Mesendoderm (in vitro differentiated cells): ENCODE data around the gene OPN4.
"Not testable (repeated sequence)": the region's sequence is repeated elsewhere in the genome, so short reads cannot be mapped to it uniquely, and the experiment has no call there.

ENCODE experiments used
- DNase-seq: peaks from one replicate; pipeline ENCODE4 v3.0.0; 2013
- H2AK5ac ChIP-seq: 2 replicates; pipeline ENCODE4 v1.6.1; 2013; ENCODE audit warnings: low read length, inconsistent platforms
- H2BK120ac ChIP-seq: 2 replicates; pipeline ENCODE4 v1.6.1; 2013; ENCODE audit warnings: low read depth, mild to moderate bottlenecking, low read length, moderate library complexity, mixed read lengths
- H2BK15ac ChIP-seq: replicated peaks from 2 replicates; pipeline ENCODE4 v1.6.1; 2013; ENCODE audit warnings: low read depth, mild to moderate bottlenecking, moderate library complexity
- H2BK5ac ChIP-seq: 2 replicates; pipeline ENCODE4 v1.6.1; 2013; ENCODE audit warnings: low read length, inconsistent platforms
- H3K18ac ChIP-seq: 2 replicates; pipeline ENCODE4 v1.6.1; 2013; ENCODE audit warnings: mild to moderate bottlenecking, low read length, mixed read lengths
- H3K23ac ChIP-seq: one replicate; pipeline ENCODE4 v1.6.1; 2013; ENCODE audit warnings: low read length
- H3K27ac ChIP-seq: 2 replicates; pipeline ENCODE4 v1.5.1; 2013; ENCODE audit warnings: low read depth, mild to moderate bottlenecking, inconsistent platforms, low read length, moderate library complexity
- H3K27me3 ChIP-seq: 2 replicates; pipeline ENCODE4 v1.6.1; 2013; ENCODE audit warnings: low read length, control low read depth, mild to moderate bottlenecking, inconsistent platforms; ENCODE audit not compliant: insufficient read depth, poor library complexity
- H3K36me3 ChIP-seq: 2 replicates; pipeline ENCODE4 v1.6.1; 2013; ENCODE audit warnings: low read length, inconsistent platforms; ENCODE audit not compliant: control insufficient read depth, insufficient read depth
- H3K4ac ChIP-seq: one replicate; pipeline ENCODE4 v1.6.1; 2013; ENCODE audit warnings: low read depth, mild to moderate bottlenecking, low read length, moderate library complexity
- H3K4me1 ChIP-seq: 2 replicates; pipeline ENCODE4 v1.6.1; 2013; ENCODE audit warnings: low read depth, low read length, inconsistent platforms; ENCODE audit not compliant: control insufficient read depth
- H3K4me2 ChIP-seq: 2 replicates; pipeline ENCODE4 v1.6.1; 2013; ENCODE audit warnings: low read length
- H3K4me3 ChIP-seq: 2 replicates; pipeline ENCODE4 v1.5.1; 2013; ENCODE audit warnings: mild to moderate bottlenecking, low read length
- H3K56ac ChIP-seq: one replicate; pipeline ENCODE4 v1.6.1; 2013; ENCODE audit warnings: low read length
- H3K79me1 ChIP-seq: 2 replicates; pipeline ENCODE4 v1.6.1; 2013; ENCODE audit warnings: low read length, inconsistent platforms
- H3K79me2 ChIP-seq: 2 replicates; pipeline ENCODE4 v1.6.1; 2013; ENCODE audit warnings: mild to moderate bottlenecking, low read length; ENCODE audit not compliant: control insufficient read depth, insufficient read depth
- H3K9ac ChIP-seq: 2 replicates; pipeline ENCODE4 v1.6.1; 2013; ENCODE audit warnings: low read length, inconsistent platforms
- H4K5ac ChIP-seq: one replicate; pipeline ENCODE4 v1.6.1; 2013; ENCODE audit warnings: low read length
- H4K8ac ChIP-seq: one replicate; pipeline ENCODE4 v1.6.1; 2013; ENCODE audit warnings: low read depth, mild to moderate bottlenecking, control low read depth, low read length, moderate library complexity
- WGBS: extraction: QIAGEN DNeasy Blood & Tissue Kit; methylation state at CpG from one replicate; pipeline ENCODE4 v1.1.7; 2013; ENCODE audit warnings: low lambda C conversion rate, missing lambda C conversion rate; ENCODE audit not compliant: insufficient coverage; ENCODE audit errors: extremely low coverage; 5-methylcytosine and 5-hydroxymethylcytosine counted together

The OPN4 gene

GRCh38 chr10:86613905-86614304 is 40.4 kb upstream of the OPN4 start:
- Histone ChIP-seq H3K23ac (no peak overlapping the region), H3K27me3 (no peaks in the 10 kb centered on the region), H4K8ac (no peak overlapping the region), H3K9ac (no peak overlapping the region), H3K4me2 (no peak overlapping the region), H3K18ac (no peak overlapping the region), H2BK120ac (no peak overlapping the region), H3K79me1 (no peaks in the 10 kb centered on the region), H3K56ac (no peak overlapping the region), H3K27ac (no peak overlapping the region), H2BK5ac (no peak overlapping the region), H2BK15ac (no peak overlapping the region), H3K79me2 (no peaks in the 10 kb centered on the region), H3K36me3 (no peaks in the 10 kb centered on the region), H3K4me1 (no peaks in the 10 kb centered on the region), H3K4ac (no peak overlapping the region), H4K5ac (no peak overlapping the region), H3K4me3 (no peak overlapping the region), H2AK5ac (no peak overlapping the region)
- no CpG with 5 or more reads among the region's 6 CpGs for WGBS
- DNase-seq, result no peak

GRCh38 chr10:86614853-86615252 is 39.5 kb upstream of the OPN4 start:
- no peak overlapping the region for H2AK5ac ChIP-seq
- no peaks in the 10 kb centered on the region for H3K4me1 ChIP-seq
- no peak overlapping the region for H3K4me2 ChIP-seq
- no peak overlapping the region for H2BK15ac ChIP-seq
- H2BK5ac ChIP-seq, result no peak overlapping the region
- DNase-seq, result no peak
- H3K4me3 ChIP-seq, result no peak overlapping the region
- no peak overlapping the region for H3K56ac ChIP-seq
- no peak overlapping the region for H4K8ac ChIP-seq
- no peak overlapping the region for H3K27ac ChIP-seq
- no peak overlapping the region for H2BK120ac ChIP-seq
- no peak overlapping the region for H3K4ac ChIP-seq
- no peak overlapping the region for H4K5ac ChIP-seq
- no peaks in the 10 kb centered on the region for H3K27me3 ChIP-seq
- no peak overlapping the region for H3K23ac ChIP-seq
- WGBS, result no CpG with 5 or more reads among the region's 4 CpGs
- H3K79me2 ChIP-seq, result no peaks in the 10 kb centered on the region
- no peaks in the 10 kb centered on the region for H3K79me1 ChIP-seq
- no peak overlapping the region for H3K18ac ChIP-seq
- H3K36me3 ChIP-seq, result no peaks in the 10 kb centered on the region
- no peak overlapping the region for H3K9ac ChIP-seq

DNA sequence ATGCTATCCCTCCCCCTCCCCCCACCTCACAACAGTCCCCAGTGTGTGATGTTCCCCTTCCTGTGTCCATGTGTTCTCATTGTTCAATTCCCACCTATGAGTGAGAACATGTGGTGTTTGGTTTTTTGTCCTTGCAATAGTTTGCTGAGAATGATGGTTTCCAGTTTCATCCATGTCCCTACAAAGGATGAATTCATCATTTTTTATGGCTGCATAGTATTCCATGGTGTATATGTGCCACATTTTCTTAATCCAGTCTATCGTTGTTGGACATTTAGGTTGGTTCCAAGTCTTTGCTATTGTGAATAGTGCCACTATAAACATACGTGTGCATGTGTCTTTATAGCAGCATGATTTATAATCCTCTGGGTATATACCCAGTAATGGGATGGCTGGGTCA is 37.1 kb upstream of the OPN4 start:
- H4K8ac ChIP-seq, H4K5ac ChIP-seq, H3K4me3 ChIP-seq, H3K4ac ChIP-seq, DNase-seq, H3K4me1 ChIP-seq, H3K27me3 ChIP-seq, H2BK15ac ChIP-seq, H3K79me2 ChIP-seq, H3K9ac ChIP-seq, H3K36me3 ChIP-seq, H2AK5ac ChIP-seq, H3K27ac ChIP-seq, H2BK5ac ChIP-seq, H3K4me2 ChIP-seq, H3K56ac ChIP-seq, H3K79me1 ChIP-seq, H3K18ac ChIP-seq, H2BK120ac ChIP-seq, H3K23ac ChIP-seq: not testable (repeated sequence)
- WGBS, result no CpG with 5 or more reads among the region's 2 CpGs

DNA sequence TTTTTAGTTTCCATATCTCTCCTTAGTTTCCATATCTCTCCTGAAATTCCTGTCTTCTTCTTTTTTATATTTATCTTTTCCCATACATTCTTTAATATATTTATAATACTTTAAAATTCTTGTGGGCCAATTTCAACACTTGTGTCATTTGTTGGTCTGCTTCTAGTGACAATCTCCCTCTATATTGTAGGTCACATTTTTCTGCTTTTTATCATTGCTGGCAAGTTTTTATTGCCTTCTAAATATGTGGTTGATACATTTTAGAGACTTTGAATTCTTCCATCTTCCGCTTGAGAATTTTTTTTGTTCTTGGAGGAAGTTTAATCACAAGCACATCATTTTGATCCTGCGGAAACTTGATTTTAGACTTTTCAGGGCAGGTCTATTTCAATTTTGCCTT is 26.0 kb upstream of the OPN4 start:
- H3K27ac ChIP-seq, result no peak overlapping the region
- no peak overlapping the region for H3K23ac ChIP-seq
- no CpG with 5 or more reads among the region's 2 CpGs for WGBS
- H3K4ac ChIP-seq, result no peak overlapping the region
- no peak for DNase-seq
- H3K4me2 ChIP-seq, result no peak overlapping the region
- no peak overlapping the region for H2AK5ac ChIP-seq
- H2BK15ac ChIP-seq, result no peak overlapping the region
- H3K18ac ChIP-seq, result no peak overlapping the region
- H3K79me2 ChIP-seq, result no peaks in the 10 kb centered on the region
- no peaks in the 10 kb centered on the region for H3K4me1 ChIP-seq
- no peak overlapping the region for H4K8ac ChIP-seq
- H4K5ac ChIP-seq, result no peak overlapping the region
- no peak overlapping the region for H3K9ac ChIP-seq
- no peak overlapping the region for H3K4me3 ChIP-seq
- peaks cover 2% of the 10 kb centered on the region for H3K27me3 ChIP-seq
- H3K36me3 ChIP-seq, result no peaks in the 10 kb centered on the region
- H3K79me1 ChIP-seq, result no peaks in the 10 kb centered on the region
- no peak overlapping the region for H2BK120ac ChIP-seq
- no peak overlapping the region for H3K56ac ChIP-seq
- H2BK5ac ChIP-seq, result no peak overlapping the region

DNA sequence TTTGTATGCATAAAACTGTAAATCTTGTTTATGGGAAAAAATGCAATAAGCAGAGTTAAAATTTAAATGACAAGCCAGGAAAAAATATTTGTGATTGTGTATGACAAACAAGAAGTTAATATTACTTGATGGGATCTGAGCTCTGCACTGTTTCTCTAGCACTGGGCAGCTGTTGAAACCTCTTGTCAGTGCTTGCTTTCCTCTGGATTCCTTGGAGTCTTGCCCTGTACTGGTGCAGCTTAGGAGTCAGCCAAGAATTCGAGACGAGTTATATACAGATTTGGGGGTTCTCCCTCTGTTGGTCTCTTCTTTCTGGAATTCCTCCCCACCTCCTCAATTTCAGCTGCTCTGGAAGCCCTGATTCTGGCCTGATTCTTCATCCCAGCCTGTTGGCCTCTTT is 24.3 kb upstream of the OPN4 start:
- no CpG with 5 or more reads among the region's 2 CpGs for WGBS
- no peak for DNase-seq

GRCh38 chr10:86632009-86632800 is 22.1 kb upstream of the OPN4 start:
- Histone ChIP-seq H3K4me1 (no peaks in the 10 kb centered on the region), H3K27me3 (peaks cover 2% of the 10 kb centered on the region), H3K4me2 (peak overlapping the region; percentile 70), H2AK5ac (no peak overlapping the region), H3K79me1 (no peaks in the 10 kb centered on the region), H3K9ac (peak overlapping the region; percentile 75), H2BK5ac (no peak overlapping the region), H3K56ac (peak overlapping the region; percentile 92), H3K4me3 (peak overlapping the region; percentile 37), H3K18ac (peak overlapping the region; percentile 32), H3K79me2 (no peaks in the 10 kb centered on the region), H3K23ac (no peak overlapping the region), H2BK120ac (no peak overlapping the region), H3K27ac (no peak overlapping the region), H2BK15ac (no peak overlapping the region), H3K36me3 (no peaks in the 10 kb centered on the region), H3K4ac (no peak overlapping the region), H4K5ac (no peak overlapping the region), H4K8ac (no peak overlapping the region)
- peak; percentile 76 for DNase-seq
- WGBS, result no CpG with 5 or more reads among the region's 49 CpGs

More for the DNA sequence above, 24.3 kb upstream of the OPN4 start:
- Histone ChIP-seq H3K56ac (no peak overlapping the region), H3K79me2 (no peaks in the 10 kb centered on the region), H2AK5ac (no peak overlapping the region), H2BK15ac (no peak overlapping the region), H3K23ac (no peak overlapping the region), H3K79me1 (no peaks in the 10 kb centered on the region), H2BK120ac (no peak overlapping the region), H3K4me3 (no peak overlapping the region), H3K27me3 (peaks cover 2% of the 10 kb centered on the region), H3K36me3 (no peaks in the 10 kb centered on the region), H4K8ac (no peak overlapping the region), H3K4me1 (no peaks in the 10 kb centered on the region), H4K5ac (no peak overlapping the region), H3K9ac (no peak overlapping the region), H3K4ac (no peak overlapping the region), H3K27ac (no peak overlapping the region), H3K18ac (no peak overlapping the region), H2BK5ac (no peak overlapping the region), H3K4me2 (no peak overlapping the region)
